HEK293 (cell line): ENCODE data around the gene RBM34.
A peak's percentile ranks its signal among the peaks of the same experiment; 100 is the strongest.

Experiments used
- CTCF ChIA-PET: fragments of 350-600 bp; formaldehyde crosslinking; extraction: SDS; loops from one replicate; lab custom pipeline; 2021; ENCODE audit warnings: antibody characterized with exemption; lab: Yijun Ruan, JAX
- POLR2A ChIA-PET: fragments of 300-600 bp; formaldehyde crosslinking; extraction: SDS; loops from one replicate; lab custom pipeline; 2020; ENCODE audit warnings: antibody characterized with exemption, inconsistent platforms; lab: Yijun Ruan, JAX
- H3K27ac ChIP-seq: fragments of 200-500 bp; sonication (Bioruptor generic); 2 replicates; pipeline ENCODE4 v1.5.1; 2014; ENCODE audit warnings: low read depth, low read length, control low read depth, inconsistent platforms; ENCODE audit errors: extremely low read depth
- H3K36me3 ChIP-seq, 2 experiments: fragments of 200-500 bp in 1 of 2; sonication (Bioruptor generic) in 1 of 2; 1 replicate in 1 of 2; 2 replicates in 1 of 2; pipeline ENCODE4 v1.5.1; 2014 to 2017; ENCODE audit warnings: inconsistent platforms in 2 of 2, low read length in 2 of 2; ENCODE audit not compliant: control insufficient read depth in 2 of 2, insufficient read depth in 1 of 2
- H3K4me1 ChIP-seq: fragments of 200-500 bp; sonication (Bioruptor generic); 2 replicates; pipeline ENCODE4 v1.5.1; 2014; ENCODE audit warnings: mild to moderate bottlenecking, low read length, inconsistent platforms; ENCODE audit not compliant: control insufficient read depth, insufficient read depth
- H3K4me3 ChIP-seq: 2 replicates; pipeline ENCODE4 v1.5.1; 2011; ENCODE audit warnings: low read depth, mild to moderate bottlenecking, control low read depth, low read length, moderate library complexity
- H3K9me3 ChIP-seq: fragments of 200-500 bp; sonication (Bioruptor generic); 2 replicates; pipeline ENCODE4 v1.5.1; 2014; ENCODE audit warnings: low read depth, low read length, inconsistent platforms; ENCODE audit not compliant: control insufficient read depth, insufficient read depth
- KLF1 ChIP-seq: fragments of 450-650 bp; formaldehyde crosslinking; IDR thresholded peaks from 2 replicates; pipeline ENCODE4 v1.5.1; 2016; ENCODE audit warnings: missing biosample characterization, missing genetic modification characterization
- MZF1 ChIP-seq: fragments of 450-650 bp; formaldehyde crosslinking; IDR thresholded peaks from 2 replicates; pipeline ENCODE4 v1.5.1; 2017; ENCODE audit warnings: missing biosample characterization, missing genetic modification characterization, borderline replicate concordance
- YY1 ChIP-seq: fragments of 450-650 bp; formaldehyde crosslinking; IDR thresholded peaks from 2 replicates; pipeline ENCODE4 v1.5.1; 2018; ENCODE audit warnings: missing biosample characterization, missing genetic modification characterization
- ZBTB1 ChIP-seq: fragments of 450-650 bp; formaldehyde crosslinking; IDR thresholded peaks from 2 replicates; pipeline ENCODE4 v1.5.1; 2016; ENCODE audit warnings: missing biosample characterization, missing genetic modification characterization
- ZBTB17 ChIP-seq: fragments of 450-650 bp; formaldehyde crosslinking; IDR thresholded peaks from 2 replicates; pipeline ENCODE4 v1.5.1; 2016; ENCODE audit warnings: missing biosample characterization, missing genetic modification characterization
- ZBTB20 ChIP-seq: fragments of 450-650 bp; formaldehyde crosslinking; IDR thresholded peaks from 2 replicates; pipeline ENCODE4 v1.5.1; 2016; ENCODE audit warnings: missing biosample characterization, missing genetic modification characterization
- ZNF10 ChIP-seq: fragments of 450-650 bp; formaldehyde crosslinking; IDR thresholded peaks from 2 replicates; pipeline ENCODE4 v1.5.1; 2017; ENCODE audit warnings: missing biosample characterization, missing genetic modification characterization
- ZNF132 ChIP-seq: fragments of 450-650 bp; formaldehyde crosslinking; IDR thresholded peaks from 2 replicates; pipeline ENCODE4 v1.5.1; 2017; ENCODE audit warnings: missing biosample characterization, missing genetic modification characterization, borderline replicate concordance
- ZNF148 ChIP-seq: fragments of 450-650 bp; formaldehyde crosslinking; IDR thresholded peaks from 2 replicates; pipeline ENCODE4 v1.5.0; 2017; ENCODE audit warnings: missing biosample characterization, missing genetic modification characterization, borderline replicate concordance
- ZNF157 ChIP-seq: fragments of 450-650 bp; formaldehyde crosslinking; IDR thresholded peaks from 2 replicates; pipeline ENCODE4 v1.5.1; 2016; ENCODE audit warnings: missing biosample characterization, missing genetic modification characterization
- ZNF280D ChIP-seq: fragments of 450-650 bp; formaldehyde crosslinking; IDR thresholded peaks from 2 replicates; pipeline ENCODE4 v1.5.1; 2016; ENCODE audit warnings: missing biosample characterization, missing genetic modification characterization
- ZNF350 ChIP-seq: fragments of 450-650 bp; formaldehyde crosslinking; IDR thresholded peaks from 2 replicates; pipeline ENCODE4 v1.5.0; 2017; ENCODE audit warnings: missing biosample characterization, mild to moderate bottlenecking, missing genetic modification characterization
- ZNF561 ChIP-seq: fragments of 450-650 bp; IDR thresholded peaks from 2 replicates; pipeline ENCODE4 v1.5.1; 2018; ENCODE audit warnings: missing biosample characterization, missing genetic modification characterization, borderline replicate concordance
- ZNF571 ChIP-seq: fragments of 450-650 bp; formaldehyde crosslinking; IDR thresholded peaks from 2 replicates; pipeline ENCODE4 v1.5.0; 2017; ENCODE audit warnings: missing biosample characterization, missing genetic modification characterization
- ZNF654 ChIP-seq: fragments of 450-650 bp; formaldehyde crosslinking; IDR thresholded peaks from 2 replicates; pipeline ENCODE4 v1.5.1; 2016; ENCODE audit warnings: low read depth, missing biosample characterization, missing genetic modification characterization
- ZNF76 ChIP-seq: fragments of 450-650 bp; formaldehyde crosslinking; IDR thresholded peaks from 2 replicates; pipeline ENCODE4; 2016; ENCODE audit warnings: low read depth, missing biosample characterization, missing genetic modification characterization, borderline replicate concordance
- ZNF777 ChIP-seq: fragments of 450-650 bp; formaldehyde crosslinking; IDR thresholded peaks from 2 replicates; pipeline ENCODE4 v1.5.1; 2017; ENCODE audit warnings: missing biosample characterization, missing genetic modification characterization, borderline replicate concordance
- ZSCAN16 ChIP-seq: fragments of 450-650 bp; formaldehyde crosslinking; IDR thresholded peaks from 2 replicates; pipeline ENCODE4 v1.5.1; 2016; ENCODE audit warnings: missing biosample characterization, missing genetic modification characterization
- TF ChIP-seq, protein P1 (sequence below): fragments of 450-650 bp; formaldehyde crosslinking; IDR thresholded peaks from 2 replicates; pipeline ENCODE4 v1.5.1; 2016; ENCODE audit warnings: missing biosample characterization, missing genetic modification characterization
- TF ChIP-seq, protein P2 (sequence below): fragments of 450-650 bp; formaldehyde crosslinking; IDR thresholded peaks from 2 replicates; pipeline ENCODE4 v1.5.1; 2016; ENCODE audit warnings: missing biosample characterization, missing genetic modification characterization
- TF ChIP-seq, protein P3 (sequence below): fragments of 450-650 bp; formaldehyde crosslinking; IDR thresholded peaks from 2 replicates; pipeline ENCODE4 v1.5.1; 2016; ENCODE audit warnings: missing biosample characterization, missing genetic modification characterization

The RBM34 gene

GRCh38 chr1:235095938-235096562 is 65.0 kb downstream of the RBM34 start:
- Histone ChIP-seq H3K9me3 (no peaks in the 10 kb centered on the region), H3K4me3 (no peak overlapping the region), H3K36me3 (no peaks in the 10 kb centered on the region), H3K27ac (no peak overlapping the region), H3K4me1 (no peaks in the 10 kb centered on the region)
- peak; percentile 95 for TF ChIP-seq ZSCAN16 (tag by site-specific recombination)
- no peak for TF ChIP-seq ZNF654
- CTCF ChIA-PET: interaction anchor here (0.6 to 4.0 kb wide), 15 partner anchors 8 to 1703 kb away, joined by 3 to 42 read pairs (median 3); no protein-coding TSS in a partner anchor
- POLR2A ChIA-PET: interaction anchor here (0.5 kb wide), 1 partner anchor 10 kb away, joined by 8 read pairs; no protein-coding TSS in a partner anchor

DNA sequence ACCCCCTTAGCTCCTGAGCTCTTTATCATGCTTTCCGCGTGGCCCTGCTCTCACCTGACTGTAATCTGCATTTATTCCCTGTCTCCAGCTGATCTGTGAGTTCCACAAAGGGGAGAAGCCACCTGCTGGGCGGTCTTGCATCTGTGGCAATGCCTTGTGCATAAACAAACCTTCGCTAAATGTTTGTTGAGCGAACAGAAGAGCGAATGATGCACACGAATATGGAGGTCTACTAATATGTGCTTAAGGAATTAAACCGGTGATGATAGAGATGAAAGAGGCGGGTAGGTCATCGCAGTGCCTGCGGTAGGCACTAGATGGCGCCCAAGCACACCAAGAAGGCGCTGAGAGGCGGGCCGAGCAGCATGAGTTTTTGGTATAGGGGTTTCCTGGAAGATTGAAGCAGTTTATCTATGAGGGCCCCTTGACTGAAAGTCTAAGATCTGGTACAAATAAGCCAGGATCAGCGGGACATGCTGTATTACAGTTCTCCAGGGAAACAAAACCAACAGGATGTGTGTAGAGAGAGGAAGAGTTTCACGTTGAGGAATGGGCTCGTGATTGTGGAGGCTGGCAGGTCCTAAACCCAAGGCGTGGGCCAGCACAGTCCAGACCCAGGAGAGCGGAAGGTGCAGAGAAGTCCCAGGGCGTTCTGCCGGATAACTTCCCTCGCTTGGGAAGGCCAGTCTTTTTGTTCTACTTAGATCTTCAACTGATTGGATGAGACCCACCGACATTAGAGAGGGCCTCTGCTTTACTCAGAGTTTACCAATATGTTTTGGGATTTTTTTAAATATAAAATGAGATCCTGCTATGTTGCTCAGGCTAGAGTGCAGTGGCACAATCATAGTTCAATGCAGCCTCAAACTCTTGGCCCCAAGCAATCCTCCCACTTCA is 67.1 kb downstream of the RBM34 start:
- no peaks in the 10 kb centered on the region for H3K4me1 ChIP-seq
- no peak overlapping the region for H3K27ac ChIP-seq
- POLR2A ChIA-PET: interaction anchor here (0.5 to 0.9 kb wide), 2 partner anchors 378 to 598 kb away, joined by 3 to 8 read pairs; no protein-coding TSS in a partner anchor
- no peak overlapping the region for H3K4me3 ChIP-seq
- CTCF ChIA-PET: interaction anchor here (0.6 to 4.0 kb wide), 37 partner anchors 10 to 978 kb away, joined by 3 to 42 read pairs (median 4); no protein-coding TSS in a partner anchor
- H3K9me3 ChIP-seq: no peaks in the 10 kb centered on the region
- H3K36me3 ChIP-seq: no peaks in the 10 kb centered on the region
- no peak for TF ChIP-seq ZNF571 (tag by site-specific recombination)
- peak; percentile 99 for TF ChIP-seq ZNF10 (tag by site-specific recombination)
- TF ChIP-seq, protein P1, sequence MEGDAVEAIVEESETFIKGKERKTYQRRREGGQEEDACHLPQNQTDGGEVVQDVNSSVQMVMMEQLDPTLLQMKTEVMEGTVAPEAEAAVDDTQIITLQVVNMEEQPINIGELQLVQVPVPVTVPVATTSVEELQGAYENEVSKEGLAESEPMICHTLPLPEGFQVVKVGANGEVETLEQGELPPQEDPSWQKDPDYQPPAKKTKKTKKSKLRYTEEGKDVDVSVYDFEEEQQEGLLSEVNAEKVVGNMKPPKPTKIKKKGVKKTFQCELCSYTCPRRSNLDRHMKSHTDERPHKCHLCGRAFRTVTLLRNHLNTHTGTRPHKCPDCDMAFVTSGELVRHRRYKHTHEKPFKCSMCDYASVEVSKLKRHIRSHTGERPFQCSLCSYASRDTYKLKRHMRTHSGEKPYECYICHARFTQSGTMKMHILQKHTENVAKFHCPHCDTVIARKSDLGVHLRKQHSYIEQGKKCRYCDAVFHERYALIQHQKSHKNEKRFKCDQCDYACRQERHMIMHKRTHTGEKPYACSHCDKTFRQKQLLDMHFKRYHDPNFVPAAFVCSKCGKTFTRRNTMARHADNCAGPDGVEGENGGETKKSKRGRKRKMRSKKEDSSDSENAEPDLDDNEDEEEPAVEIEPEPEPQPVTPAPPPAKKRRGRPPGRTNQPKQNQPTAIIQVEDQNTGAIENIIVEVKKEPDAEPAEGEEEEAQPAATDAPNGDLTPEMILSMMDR (tag by site-specific recombination): peak; percentile 96
- no peak for TF ChIP-seq MZF1 (tag by site-specific recombination)
- TF ChIP-seq ZNF561 (tag by site-specific recombination): 0 out of 2 replicates have a peak, but pooled peaks have one; percentile 34
- TF ChIP-seq, protein P2, sequence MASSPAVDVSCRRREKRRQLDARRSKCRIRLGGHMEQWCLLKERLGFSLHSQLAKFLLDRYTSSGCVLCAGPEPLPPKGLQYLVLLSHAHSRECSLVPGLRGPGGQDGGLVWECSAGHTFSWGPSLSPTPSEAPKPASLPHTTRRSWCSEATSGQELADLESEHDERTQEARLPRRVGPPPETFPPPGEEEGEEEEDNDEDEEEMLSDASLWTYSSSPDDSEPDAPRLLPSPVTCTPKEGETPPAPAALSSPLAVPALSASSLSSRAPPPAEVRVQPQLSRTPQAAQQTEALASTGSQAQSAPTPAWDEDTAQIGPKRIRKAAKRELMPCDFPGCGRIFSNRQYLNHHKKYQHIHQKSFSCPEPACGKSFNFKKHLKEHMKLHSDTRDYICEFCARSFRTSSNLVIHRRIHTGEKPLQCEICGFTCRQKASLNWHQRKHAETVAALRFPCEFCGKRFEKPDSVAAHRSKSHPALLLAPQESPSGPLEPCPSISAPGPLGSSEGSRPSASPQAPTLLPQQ: peak; percentile 49; the same call in 1 of the 2 replicates
- peak; percentile 80 for TF ChIP-seq ZBTB17 (tag by site-specific recombination)
- TF ChIP-seq KLF1 (tag by site-specific recombination): no peak
- no peak for TF ChIP-seq ZNF76 (tag by site-specific recombination)
- TF ChIP-seq, protein P3, sequence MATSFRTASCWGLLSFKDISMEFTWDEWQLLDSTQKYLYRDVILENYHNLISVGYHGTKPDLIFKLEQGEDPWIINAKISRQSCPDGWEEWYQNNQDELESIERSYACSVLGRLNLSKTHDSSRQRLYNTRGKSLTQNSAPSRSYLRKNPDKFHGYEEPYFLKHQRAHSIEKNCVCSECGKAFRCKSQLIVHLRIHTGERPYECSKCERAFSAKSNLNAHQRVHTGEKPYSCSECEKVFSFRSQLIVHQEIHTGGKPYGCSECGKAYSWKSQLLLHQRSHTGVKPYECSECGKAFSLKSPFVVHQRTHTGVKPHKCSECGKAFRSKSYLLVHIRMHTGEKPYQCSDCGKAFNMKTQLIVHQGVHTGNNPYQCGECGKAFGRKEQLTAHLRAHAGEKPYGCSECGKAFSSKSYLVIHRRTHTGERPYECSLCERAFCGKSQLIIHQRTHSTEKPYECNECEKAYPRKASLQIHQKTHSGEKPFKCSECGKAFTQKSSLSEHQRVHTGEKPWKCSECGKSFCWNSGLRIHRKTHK (tag by site-specific recombination): no peak
- peak; percentile 94 for TF ChIP-seq ZBTB20 (tag by site-specific recombination)
- TF ChIP-seq YY1: 0 out of 2 replicates have a peak, but pooled peaks have one; percentile 36
- TF ChIP-seq ZNF132 (tag by site-specific recombination): no peak
- 0 out of 2 replicates have a peak, but pooled peaks have one; percentile 8 for TF ChIP-seq ZNF280D (tag by site-specific recombination)
- TF ChIP-seq ZBTB1 (tag by site-specific recombination): no peak
- TF ChIP-seq ZNF350: no peak
- TF ChIP-seq ZNF148 (tag by site-specific recombination): no peak
- no peak for TF ChIP-seq ZNF157 (tag by site-specific recombination)
- no peak for TF ChIP-seq ZNF777
